Endodermal cell (in vitro differentiated cells): Measurements from ENCODE around the gene SMIM43. TPM values are rescaled to one million over a fixed set of nuclear protein-coding genes. Genes with fewer than 3 reads are reported as not detected.

Experiments
- DNase-seq: peaks from one replicate; pipeline ENCODE4 v3.0.0-alpha.2; 2017
- H3K27ac ChIP-seq: 2 replicates; pipeline ENCODE4 v1.5.1; 2013; ENCODE audit warnings: mild to moderate bottlenecking, low read depth, low read length, moderate library complexity
- H3K27me3 ChIP-seq: 2 replicates; pipeline ENCODE4 v1.6.1; 2013; ENCODE audit warnings: mild to moderate bottlenecking, low read length, moderate library complexity; ENCODE audit not compliant: insufficient read depth, control insufficient read depth, poor library complexity, severe bottlenecking
- H3K36me3 ChIP-seq: 2 replicates; pipeline ENCODE4 v1.7.0; 2013; ENCODE audit warnings: mild to moderate bottlenecking, low read length, moderate library complexity; ENCODE audit not compliant: control insufficient read depth, insufficient read depth
- H3K4me1 ChIP-seq: one replicate; pipeline ENCODE4 v1.7.0; 2013; ENCODE audit warnings: low read length; ENCODE audit not compliant: control insufficient read depth, insufficient read depth
- H3K4me3 ChIP-seq: 2 replicates; pipeline ENCODE4 v1.5.1; 2013; ENCODE audit warnings: mild to moderate bottlenecking, low read length, moderate library complexity
- H3K9ac ChIP-seq: 2 replicates; pipeline ENCODE4 v1.6.1; 2013; ENCODE audit warnings: mild to moderate bottlenecking, low read length, moderate library complexity; ENCODE audit not compliant: poor library complexity, severe bottlenecking; ENCODE audit errors: extremely low read depth
- H3K9me3 ChIP-seq: 2 replicates; pipeline ENCODE4 v1.6.1; 2013; ENCODE audit warnings: mild to moderate bottlenecking, low read length, moderate library complexity; ENCODE audit not compliant: control insufficient read depth
- H3K27ac Mint-ChIP-seq: 2 replicates; pipeline ENCODE4 v1.8.0; 2020; ENCODE audit warnings: mixed read lengths
- H3K27me3 Mint-ChIP-seq: 2 replicates; pipeline ENCODE4 v1.8.0; 2021; ENCODE audit warnings: mild to moderate bottlenecking, mixed read lengths; ENCODE audit not compliant: insufficient read depth
- H3K36me3 Mint-ChIP-seq: 2 replicates; pipeline ENCODE4 v1.8.0; 2020; ENCODE audit warnings: low read depth, mixed read lengths
- H3K4me1 Mint-ChIP-seq: 2 replicates; pipeline ENCODE4 v1.8.0; 2020; ENCODE audit warnings: mixed read lengths
- H3K4me3 Mint-ChIP-seq: 2 replicates; pipeline ENCODE4 v1.8.0; 2020; ENCODE audit warnings: mild to moderate bottlenecking, moderate library complexity, mixed read lengths
- H3K9me3 Mint-ChIP-seq: 2 replicates; pipeline ENCODE4 v1.8.0; 2020; ENCODE audit warnings: mild to moderate bottlenecking, mixed read lengths
- WGBS, 2 experiments: methylation state at CpG; one replicate each; pipeline versions ENCODE4 v1.1.5 to v1.1.7; 2013; ENCODE audit warnings: missing lambda C conversion rate in 2 of 2, mixed read lengths in 1 of 2; ENCODE audit not compliant: insufficient coverage in 1 of 2, insufficient read length in 1 of 2; 5-methylcytosine and 5-hydroxymethylcytosine counted together
- total RNA-seq, 2 donors: library from RNA; stranded (reverse); fragmentation: NEBNext Ultra II Directional in 1 of 2; extraction: Animal tissue kit (Norgen Biotek cat#: 25700) in 1 of 2; gene quantifications; 2 replicates in 1 of 2; 3 replicates in 1 of 2; pipeline ENCODE4 v1.2.1, GENCODE V29; 2021
- TF ChIP-seq, protein P1 (sequence below): fragments of 200-600 bp; sonication (generic); conservative IDR thresholded peaks from 2 replicates; pipeline ENCODE4 v1.5.0; 2021; ENCODE audit warnings: antibody characterized with exemption, mild to moderate bottlenecking

SMIM43 gene
- total RNA-seq, 2 donors from 2014 or later, result not detected

DNA sequence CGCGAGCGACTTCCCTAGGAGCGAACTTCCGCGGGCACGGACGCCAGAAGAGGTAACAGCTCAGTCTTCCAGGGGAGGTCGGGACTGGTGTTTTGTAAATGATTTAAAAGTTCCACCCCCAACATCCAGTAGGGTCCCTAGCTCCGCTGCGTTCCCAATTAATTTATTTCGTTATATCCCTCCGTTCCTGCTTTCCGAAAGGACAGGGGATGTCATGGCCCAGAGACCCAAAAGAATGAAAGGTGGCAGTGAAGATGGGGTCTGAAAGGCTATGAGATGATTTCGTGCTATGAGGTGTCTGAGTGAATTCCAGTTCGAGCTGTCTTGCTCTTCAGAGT lies 373 bp upstream of the SMIM43 start:
- Histone ChIP-seq H3K36me3 (no peaks in the 10 kb centered on the region), H3K27me3 (peaks cover 97% of the 10 kb centered on the region), H3K27ac (no peak overlapping the region), H3K4me3 (peak overlapping the region; percentile 80), H3K9me3 (no peaks in the 10 kb centered on the region), H3K4me1 (no peaks in the 10 kb centered on the region), H3K9ac (peak overlapping the region; percentile 1)
- WGBS, 2 experiments, result 13 to 46% methylated on average over 3 to 15 of the region's 16 CpGs
- Mint-ChIP-seq H3K4me1 (peaks cover 14% of the 10 kb centered on the region), H3K27me3 (peaks cover 92% of the 10 kb centered on the region), H3K9me3 (no peaks in the 10 kb centered on the region), H3K36me3 (no peaks in the 10 kb centered on the region), H3K4me3 (peak overlapping the region; percentile 61), H3K27ac (no peak overlapping the region)
- no peak for DNase-seq
- TF ChIP-seq, protein P1, sequence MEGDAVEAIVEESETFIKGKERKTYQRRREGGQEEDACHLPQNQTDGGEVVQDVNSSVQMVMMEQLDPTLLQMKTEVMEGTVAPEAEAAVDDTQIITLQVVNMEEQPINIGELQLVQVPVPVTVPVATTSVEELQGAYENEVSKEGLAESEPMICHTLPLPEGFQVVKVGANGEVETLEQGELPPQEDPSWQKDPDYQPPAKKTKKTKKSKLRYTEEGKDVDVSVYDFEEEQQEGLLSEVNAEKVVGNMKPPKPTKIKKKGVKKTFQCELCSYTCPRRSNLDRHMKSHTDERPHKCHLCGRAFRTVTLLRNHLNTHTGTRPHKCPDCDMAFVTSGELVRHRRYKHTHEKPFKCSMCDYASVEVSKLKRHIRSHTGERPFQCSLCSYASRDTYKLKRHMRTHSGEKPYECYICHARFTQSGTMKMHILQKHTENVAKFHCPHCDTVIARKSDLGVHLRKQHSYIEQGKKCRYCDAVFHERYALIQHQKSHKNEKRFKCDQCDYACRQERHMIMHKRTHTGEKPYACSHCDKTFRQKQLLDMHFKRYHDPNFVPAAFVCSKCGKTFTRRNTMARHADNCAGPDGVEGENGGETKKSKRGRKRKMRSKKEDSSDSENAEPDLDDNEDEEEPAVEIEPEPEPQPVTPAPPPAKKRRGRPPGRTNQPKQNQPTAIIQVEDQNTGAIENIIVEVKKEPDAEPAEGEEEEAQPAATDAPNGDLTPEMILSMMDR, result no peak

DNA sequence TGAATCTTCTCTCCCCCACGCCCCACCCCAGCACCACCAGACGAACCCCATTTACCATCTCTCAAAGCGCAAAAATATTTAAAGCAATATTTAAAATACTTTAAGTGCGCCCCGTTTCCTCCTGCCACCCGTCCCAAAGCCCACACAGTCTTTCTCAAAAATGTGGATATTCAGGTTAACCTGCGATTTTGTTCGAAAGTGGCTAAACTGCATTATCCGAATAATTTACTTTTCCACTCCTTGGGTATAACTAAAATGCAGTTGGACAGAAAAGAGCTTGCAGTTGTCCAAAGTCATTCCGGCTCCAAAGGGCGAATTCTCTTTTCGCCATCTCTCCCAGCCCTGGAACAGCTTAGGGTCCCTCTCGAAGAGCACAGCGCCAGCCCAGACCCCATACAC lies 662 bp downstream of the SMIM43 start:
- Mint-ChIP-seq H3K4me3 (peak overlapping the region; percentile 61), H3K4me1 (peaks cover 14% of the 10 kb centered on the region), H3K27me3 (peaks cover 90% of the 10 kb centered on the region), H3K27ac (no peak overlapping the region), H3K9me3 (no peaks in the 10 kb centered on the region), H3K36me3 (no peaks in the 10 kb centered on the region)
- 41 to 42% methylated on average over 7 to 14 of the region's 14 CpGs for WGBS, 2 experiments
- no peaks in the 10 kb centered on the region for H3K9me3 ChIP-seq
- no peak overlapping the region for H3K27ac ChIP-seq
- peaks cover 89% of the 10 kb centered on the region for H3K27me3 ChIP-seq
- H3K36me3 ChIP-seq, result no peaks in the 10 kb centered on the region
- H3K4me1 ChIP-seq, result no peaks in the 10 kb centered on the region
- TF ChIP-seq, protein P1, result no peak
- peak overlapping the region; percentile 1 for H3K9ac ChIP-seq
- no peak for DNase-seq
- peak overlapping the region; percentile 80 for H3K4me3 ChIP-seq

DNA sequence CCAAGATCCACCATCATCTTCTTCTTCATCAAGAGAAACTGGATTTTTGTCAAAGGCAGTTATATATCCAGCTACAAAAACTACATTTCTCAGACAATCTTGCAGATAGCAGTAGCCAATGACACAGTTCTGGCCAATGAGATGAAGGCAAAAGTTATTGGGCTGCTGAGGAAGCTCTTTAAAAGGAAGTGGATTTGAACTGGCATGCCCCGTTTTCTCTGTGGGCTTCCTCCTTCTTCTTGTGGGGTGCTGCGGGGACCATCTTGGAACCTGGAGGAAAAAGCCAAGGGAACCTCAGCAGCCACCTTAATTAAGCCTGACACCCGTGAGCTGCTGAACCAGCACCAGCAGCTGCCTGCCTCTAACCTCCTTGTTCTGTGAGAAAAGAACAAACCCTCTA lies 4.8 kb downstream of the SMIM43 start:
- Histone ChIP-seq H3K27ac (no peak overlapping the region), H3K4me3 (no peak overlapping the region), H3K27me3 (peaks cover 48% of the 10 kb centered on the region), H3K9me3 (no peaks in the 10 kb centered on the region), H3K4me1 (no peaks in the 10 kb centered on the region), H3K36me3 (no peaks in the 10 kb centered on the region), H3K9ac (no peak overlapping the region)
- 81% methylated on average over 3 of the region's 3 CpGs; no CpG with 5 or more reads in 1 of the 2 experiments for WGBS, 2 experiments
- no peak overlapping the region for H3K27ac Mint-ChIP-seq
- TF ChIP-seq, protein P1, result no peak
- peaks cover 6% of the 10 kb centered on the region for H3K4me1 Mint-ChIP-seq
- no peak overlapping the region for H3K4me3 Mint-ChIP-seq
- H3K9me3 Mint-ChIP-seq, result no peaks in the 10 kb centered on the region
- no peaks in the 10 kb centered on the region for H3K36me3 Mint-ChIP-seq
- no peak for DNase-seq
- H3K27me3 Mint-ChIP-seq, result peaks cover 57% of the 10 kb centered on the region
